GM21423 (cell line): ENCODE results near the gene FAM98B.
"Not testable (repeated sequence)": the region's sequence is repeated elsewhere in the genome, so short reads cannot be mapped to it uniquely, and the experiment has no call there.

Source experiments
- ATAC-seq: cut with Tn5 transposase; IDR thresholded peaks from one replicate; pipeline ENCODE4 v1.9.1; 2021; ENCODE audit warnings: mild to moderate bottlenecking, moderate library complexity; ENCODE audit not compliant: unreplicated experiment

FAM98B gene

DNA sequence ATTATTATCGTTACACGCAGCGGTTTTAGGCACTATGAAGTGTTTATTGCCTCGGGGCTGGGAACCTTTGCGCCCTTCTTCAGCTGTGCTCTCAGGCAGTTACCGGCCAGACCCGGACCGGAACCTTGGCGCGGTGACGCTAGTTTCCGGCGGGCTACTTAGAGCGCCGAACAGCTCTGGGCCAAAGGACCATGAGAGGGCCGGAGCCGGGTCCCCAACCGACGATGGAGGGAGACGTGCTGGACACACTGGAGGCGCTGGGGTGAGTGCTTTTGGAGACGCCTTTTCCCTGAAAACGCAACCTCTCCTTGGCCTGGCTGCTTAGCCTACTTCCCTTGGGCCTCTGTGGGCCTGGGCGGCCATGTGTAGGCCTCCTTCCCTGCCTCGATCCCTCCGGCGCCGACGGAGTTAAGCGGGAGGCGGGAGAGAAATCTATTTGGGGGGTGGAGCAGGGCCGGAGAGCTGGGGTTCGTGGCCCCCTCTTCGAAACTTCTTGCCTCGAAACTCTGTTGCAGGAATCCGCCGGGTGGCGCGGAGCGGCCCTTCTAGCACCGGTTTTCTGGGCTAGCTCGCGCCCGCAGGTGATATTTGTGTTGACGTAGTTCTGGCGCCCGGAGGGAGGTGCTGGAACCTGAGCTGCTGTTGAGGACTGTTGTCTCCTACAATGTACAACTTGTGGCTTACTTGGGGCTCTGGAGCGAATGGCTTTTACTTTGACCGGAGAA lies at the start of gene FAM98B:
Gene FAM98B (plus strand): TSS at position 157 of the 725 bp plus-strand sequence. CDS start 35 bp downstream, at position 192.
- peak; percentile 93 for ATAC-seq

DNA sequence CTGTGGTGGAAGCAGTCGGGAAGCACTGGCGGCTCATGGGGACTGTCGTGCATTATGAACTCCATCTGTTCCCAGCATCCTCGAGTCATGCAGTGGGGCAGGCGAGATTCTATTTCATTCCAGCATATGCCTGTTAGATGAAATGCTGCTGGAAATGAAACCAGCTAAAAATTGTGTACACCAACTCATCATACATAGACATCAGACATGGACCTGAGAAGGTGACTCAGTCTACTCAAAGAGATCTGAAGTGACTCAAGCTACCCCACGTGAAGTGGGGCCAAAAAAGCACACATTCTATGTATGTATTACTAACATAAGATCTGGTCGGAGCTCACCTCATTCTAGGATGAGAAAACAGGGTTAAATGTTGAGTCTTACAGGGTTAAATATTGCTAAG lies 47.5 kb upstream of the FAM98B start:
- ATAC-seq = no peak

DNA sequence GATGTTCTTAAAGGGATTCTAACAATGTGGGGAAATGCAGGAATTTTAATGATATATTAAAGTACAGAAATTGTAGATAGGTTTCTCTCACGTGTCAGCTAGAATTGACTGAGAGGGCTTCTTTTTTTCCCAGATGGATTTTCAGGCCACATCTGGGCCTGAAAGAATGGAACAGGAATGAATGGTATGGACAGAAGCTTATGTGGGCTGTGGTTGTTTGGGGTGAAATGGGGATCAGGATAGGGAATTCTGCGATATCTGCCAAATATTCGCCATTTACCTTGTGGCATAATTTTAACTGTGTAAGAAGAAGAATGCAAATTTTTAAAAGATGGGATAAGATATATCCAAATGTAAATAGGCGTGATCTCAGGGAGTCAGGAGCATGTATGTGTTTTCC lies 45.4 kb upstream of the FAM98B start:
- ATAC-seq = no peak

DNA sequence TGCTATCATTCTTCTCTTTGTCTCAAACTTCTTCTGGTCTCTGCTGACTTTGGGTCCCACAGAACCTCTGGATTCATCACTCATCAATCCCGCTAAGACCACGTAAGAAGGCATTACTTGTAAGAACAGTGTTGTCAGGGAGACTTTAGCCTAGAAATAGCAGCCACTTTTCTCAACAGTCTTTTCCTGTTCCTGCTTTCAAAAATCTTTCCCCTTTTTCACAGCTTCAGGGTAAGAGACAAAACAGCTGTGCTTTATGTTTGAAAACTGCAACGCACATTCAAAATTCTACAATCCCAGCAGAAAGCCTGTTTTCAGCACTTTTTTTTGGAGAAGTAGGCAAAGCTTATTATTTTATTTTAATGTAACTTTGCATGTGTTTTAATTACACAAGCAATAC lies 42.0 kb upstream of the FAM98B start:
- ATAC-seq = no peak

DNA sequence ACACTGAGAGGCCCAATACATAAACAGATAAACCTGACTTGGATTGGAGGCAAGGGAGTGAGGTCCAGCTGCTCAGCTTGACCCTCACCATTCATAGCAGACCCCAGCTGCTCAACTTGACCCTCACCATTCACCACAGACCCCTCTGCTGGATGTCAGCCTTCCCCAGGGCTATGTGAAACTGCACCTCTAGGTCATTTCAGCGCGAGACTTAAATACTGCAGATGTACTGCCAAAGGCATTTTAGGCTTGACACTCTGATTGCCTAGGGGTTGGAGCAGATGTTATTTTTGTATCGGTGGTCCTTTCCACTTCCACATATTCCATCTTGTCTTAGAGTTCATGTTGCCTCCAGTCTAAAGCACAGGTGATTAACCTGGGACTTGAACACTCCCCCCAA lies 41.5 kb upstream of the FAM98B start:
- ATAC-seq = no peak

DNA sequence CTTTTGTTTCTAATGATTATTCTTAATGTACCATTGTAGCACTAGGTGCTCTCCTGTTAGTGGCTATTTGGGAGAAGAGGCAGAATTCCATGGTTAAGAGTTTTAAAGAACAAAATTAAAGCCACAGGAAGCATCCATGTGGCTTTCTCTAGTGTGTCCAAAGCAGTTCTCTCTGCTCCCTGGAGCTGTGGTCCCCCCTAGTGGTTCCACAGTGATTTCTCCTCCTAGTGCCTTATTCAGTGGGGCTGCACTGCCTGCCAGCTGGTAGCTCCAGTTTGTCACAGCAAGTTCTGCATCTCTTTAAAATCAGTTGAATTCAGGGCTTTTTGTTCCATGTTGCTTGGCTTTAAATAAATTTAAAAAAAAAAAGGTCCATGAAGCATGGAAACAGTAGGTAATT lies 39.6 kb upstream of the FAM98B start:
- ATAC-seq = no peak

DNA sequence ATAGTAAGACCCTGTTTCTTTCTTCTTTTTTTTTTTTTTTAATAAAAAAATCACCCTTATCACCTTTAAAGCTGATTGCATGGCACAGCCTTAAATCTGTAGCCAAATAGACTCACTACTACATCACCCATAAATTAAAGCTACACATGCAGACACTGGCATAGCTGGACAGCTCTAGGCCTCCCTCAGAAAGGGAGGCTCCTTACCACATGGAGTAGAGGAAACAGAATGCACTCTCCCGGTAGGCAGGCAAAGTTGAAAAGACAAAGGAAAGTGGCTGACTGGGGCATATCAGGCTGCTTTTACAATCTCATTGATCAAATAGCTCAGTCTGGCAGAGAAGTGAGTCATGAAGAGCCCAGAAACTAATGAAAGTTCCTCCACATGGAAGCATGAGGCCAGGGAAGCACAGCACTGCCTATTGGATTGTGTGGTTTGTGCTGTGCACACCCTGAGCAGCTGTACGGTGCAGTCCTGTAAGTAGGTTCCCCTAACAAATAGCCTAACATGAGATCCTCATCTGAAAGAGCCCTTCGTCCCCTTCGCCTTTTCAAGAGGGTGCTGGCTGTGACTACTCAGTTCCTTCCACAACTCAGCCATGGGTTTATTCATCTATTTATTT lies 32.7 kb upstream of the FAM98B start:
- no peak for ATAC-seq

DNA sequence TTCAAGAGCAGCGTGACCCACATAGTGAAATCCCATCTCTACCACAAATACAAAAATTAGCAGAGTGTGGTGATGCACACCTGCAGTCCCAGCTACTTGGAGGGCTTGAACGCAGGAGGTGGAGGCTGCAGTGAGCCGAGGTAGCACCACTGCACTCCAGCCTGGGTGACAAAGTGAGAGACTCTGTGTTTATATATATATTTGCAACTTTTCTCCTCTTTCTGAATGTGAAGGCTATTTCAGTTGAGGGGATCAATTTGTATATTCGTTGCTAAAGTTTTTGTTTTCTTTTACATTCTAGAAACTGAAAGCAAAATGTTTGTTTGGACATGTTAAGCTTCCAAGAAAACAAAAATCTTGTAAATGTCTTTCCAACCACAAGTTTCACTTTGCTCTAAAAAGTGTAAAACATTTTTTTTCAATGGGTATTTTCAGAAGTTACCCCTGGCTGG lies 29.8 kb upstream of the FAM98B start:
- no peak for ATAC-seq

DNA sequence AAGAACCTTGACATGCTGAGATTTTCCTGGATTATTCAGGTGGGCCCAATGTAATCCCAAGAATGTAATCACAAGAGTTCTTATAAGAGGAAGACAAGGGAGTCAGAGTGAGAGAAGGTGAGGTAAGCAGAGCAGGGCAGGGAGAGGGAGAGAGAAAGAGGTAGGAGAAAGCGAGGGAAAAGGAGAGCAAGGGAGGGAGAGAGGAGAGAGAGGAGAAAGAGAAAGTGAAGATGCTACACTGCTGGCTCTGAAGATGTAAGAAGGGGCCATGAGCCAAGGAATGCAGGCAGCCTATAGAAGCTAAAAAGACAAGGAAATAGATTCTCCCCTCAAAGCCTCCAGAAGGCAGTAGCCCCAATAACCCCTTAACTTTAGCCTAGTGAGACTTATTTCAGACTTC lies 28.7 kb upstream of the FAM98B start:
- no peak for ATAC-seq

DNA sequence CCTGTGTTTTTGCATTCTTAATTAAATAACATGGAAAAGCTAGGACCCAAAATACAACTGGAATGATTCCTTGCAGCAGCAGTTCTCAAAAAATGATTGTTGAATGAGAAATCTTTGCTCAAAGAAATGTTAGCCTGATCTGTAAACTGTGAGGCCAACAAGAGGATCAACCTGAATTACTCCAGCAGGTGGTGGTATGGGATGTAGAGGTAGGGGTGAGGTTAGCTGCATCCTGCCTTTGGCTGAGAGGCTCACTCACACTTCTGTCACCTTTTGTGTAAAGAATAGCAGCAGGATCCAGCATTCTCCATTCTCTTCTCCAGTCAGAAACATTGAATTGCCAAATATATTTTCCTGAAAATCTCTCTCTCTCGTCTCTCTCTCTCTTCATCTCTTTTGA lies 26.5 kb upstream of the FAM98B start:
- no peak for ATAC-seq

DNA sequence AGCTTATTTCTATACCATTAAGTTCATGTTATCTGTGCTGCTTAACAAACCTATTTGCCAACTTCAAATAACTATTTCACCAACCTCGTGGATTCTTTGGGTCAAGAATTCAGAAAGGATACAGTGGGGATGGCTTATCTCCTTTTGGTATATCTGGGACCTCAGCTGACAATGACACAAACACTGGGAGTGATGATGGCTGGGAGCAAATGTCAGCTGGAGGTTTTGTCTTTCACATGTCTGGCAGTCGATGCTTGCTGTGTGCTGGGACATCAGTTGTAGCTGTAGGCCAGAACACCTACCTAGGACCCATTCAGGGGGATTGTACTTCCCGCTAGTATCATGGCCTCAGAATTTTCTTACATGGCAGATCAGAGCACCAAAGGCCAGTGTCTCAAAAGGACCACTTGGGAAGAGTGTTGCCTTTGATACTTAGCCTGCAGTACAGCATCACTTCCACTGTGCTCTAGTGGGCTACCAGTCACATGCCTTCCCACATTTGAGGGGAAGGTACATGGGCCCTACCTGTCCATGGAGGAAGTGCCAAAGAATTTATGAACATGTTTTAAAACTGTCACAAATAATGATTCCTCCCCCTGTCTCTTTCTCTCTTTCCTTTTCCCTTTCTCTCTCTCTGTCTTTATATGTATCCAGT lies 23.7 kb upstream of the FAM98B start:
- ATAC-seq = no peak

DNA sequence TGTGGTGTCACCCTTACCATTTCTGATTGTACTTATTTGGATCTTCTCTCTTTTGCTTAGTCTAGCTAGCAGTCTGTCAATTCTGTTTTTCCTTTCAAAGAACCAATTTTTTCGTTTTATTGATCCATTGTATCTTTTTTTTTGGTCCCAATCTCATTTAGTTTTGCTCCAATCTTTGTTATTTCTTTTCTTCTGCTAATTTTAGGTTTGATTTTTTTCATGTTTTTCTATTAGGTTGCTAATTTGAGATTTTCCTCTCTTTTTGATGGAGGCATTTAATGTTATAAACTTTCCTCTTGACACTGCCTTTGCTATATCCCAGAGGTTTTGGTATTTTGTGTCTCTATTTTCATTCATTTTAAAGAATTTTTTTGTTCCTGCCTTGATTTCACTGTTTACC lies 16.9 kb upstream of the FAM98B start:
- ATAC-seq = no peak

DNA sequence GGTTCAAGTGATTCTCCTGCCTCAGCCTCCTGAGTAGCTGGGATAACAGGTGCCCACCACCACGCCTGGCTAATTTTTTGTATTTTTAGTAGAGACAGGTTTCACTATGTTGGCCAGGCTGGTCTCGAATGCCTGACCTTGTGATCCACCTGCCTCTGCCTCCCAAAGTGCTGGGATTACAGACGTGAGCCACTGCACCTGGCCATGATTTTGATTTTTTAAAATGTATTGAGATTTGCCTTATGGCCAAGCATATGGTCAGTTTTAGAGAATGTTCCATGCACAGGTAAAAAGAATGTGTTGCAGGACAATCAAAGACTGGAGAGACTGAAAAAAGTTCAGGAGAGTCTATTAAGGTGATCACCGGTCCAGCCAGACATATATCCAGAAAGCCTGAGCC lies 16.3 kb upstream of the FAM98B start:
- not testable (repeated sequence) for ATAC-seq

DNA sequence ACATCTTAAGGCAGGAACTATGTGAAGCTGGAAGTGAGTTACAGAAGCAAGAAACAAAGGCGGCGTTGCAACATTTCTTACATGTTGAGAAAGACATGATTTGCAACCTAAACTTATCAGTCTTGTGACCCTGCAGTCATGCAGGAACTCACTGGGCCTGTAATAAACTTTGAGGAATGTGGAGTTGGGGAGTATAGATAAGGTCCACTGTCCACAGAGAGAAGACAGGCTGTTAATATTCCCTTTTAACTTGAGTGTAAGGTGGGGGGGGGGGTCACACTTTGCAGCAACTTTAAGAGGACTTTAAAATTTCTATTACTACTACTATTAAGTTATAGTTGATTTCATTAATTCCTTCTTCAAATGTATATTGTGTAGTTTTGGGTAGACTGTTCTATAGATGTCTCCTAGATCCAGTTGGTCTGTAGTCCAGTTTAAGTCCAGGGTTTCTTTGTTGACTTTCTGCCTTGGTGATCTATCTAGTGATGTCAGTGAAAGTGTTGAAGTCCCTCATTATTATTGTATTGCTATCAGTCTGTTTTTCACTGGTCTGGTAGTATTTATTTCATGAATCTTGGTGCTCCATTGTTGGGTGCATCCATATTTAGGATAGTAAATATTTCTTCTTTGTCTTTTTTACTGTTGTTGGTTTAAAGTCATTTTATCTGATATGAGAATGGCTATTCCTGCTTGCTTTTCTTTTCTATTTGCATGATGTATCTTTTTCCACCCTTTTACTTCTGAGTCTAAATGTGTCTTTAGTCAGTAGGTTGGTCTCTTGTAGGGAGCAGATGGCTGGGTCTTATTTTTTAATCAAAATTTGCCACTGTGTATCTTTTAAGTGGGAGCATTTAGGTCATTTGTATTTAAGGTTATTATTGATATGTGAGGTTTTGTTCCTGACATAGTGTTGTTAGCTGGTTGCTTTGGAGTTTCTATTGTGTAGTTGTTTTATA lies 15.6 kb upstream of the FAM98B start:
- ATAC-seq = no peak

DNA sequence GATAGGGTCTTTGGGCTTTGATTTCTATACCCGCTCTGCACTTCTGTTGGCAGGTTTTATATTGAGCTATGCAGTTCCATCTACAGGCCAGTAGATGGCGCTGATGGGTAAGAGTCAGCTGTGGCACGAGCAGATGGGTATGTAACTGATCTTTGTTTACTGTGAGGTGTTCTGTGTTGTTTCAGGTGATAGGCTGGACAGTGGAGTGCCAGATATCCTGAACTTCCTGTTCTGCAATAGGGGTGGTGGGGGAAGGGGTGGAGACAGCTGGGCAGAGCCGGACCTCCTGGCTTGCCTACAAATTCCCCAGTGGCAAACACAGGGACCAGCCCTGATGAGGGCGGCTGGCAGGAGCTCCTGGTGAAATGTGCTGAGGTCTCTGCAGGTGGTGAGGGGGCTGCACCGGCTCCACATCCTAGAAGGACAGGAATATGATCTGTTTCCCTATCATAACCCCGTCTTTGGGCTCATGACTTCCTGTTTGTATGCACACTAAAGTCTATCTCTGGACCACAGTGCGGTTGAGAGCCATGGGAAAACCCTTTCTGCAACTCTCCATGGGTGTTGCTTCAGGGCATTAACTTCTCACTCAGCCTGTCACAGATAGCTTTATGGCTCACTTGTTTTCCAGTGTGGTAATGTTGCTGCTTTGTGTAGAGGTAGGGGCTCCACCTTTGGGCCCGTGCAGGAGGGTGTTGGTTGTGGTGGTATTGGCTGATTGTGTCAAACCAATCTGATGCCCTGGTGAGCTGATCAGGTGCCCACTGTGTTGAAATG lies 13.4 kb upstream of the FAM98B start:
- ATAC-seq = peak; percentile 67

DNA sequence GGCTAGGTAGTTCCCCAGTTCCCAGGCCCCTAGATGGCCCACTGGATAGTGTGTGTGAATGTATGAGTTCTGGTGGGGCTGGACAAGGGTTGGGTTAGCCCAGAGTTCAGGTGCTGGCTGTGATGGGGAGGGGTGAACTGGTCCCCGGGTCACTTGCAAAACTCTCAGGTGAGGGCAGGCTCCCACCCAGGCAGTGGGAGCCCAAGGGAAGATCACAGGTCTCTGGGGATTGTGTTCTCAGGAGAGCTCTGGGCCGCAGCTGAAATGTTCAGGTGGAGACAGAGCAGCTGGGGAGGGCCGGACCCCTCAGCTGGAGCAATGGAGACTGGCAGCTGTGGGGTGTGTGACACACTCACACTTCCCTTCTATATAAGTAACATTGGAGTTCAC lies 12.8 kb upstream of the FAM98B start:
- ATAC-seq = no peak

DNA sequence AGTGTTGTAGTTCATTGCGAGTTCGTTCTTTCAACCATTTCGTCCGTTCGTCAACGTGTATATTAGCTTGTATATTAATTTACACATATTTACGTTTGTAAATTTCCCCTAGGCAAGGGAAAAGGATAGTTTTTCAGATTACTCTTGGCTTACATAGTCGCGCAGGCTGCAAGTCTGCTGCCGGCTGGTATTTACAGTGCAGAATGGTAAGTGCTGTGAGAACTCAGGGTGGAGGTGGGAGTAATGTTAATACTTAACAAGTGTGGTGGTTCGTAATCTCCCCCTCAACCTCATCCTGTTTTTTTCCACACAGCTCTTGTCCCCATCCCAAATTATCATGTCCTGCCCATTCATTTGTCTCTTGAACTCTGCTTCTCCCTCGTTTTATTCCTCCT lies 766 bp downstream of the FAM98B start:
- peak; percentile 22 for ATAC-seq

DNA sequence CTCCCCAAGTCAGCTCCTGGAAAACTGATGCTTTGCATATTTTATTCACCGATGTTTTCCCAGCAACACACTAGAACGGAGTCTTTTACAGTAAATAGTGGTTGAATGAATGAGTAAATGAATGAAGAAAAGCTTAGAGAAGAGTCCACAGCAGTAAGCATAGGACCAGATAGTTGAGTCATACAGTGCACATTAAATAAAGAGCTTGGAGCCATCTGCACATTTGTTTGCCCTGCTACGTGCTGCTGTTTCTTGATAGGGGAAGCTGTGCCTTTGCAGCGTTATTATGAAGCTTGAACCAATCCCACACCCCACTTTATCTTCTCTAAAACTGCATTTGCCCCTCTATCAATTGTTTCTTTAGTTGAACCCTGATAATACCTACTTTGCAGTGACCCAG lies 1.2 kb downstream of the FAM98B start:
- ATAC-seq = no peak

DNA sequence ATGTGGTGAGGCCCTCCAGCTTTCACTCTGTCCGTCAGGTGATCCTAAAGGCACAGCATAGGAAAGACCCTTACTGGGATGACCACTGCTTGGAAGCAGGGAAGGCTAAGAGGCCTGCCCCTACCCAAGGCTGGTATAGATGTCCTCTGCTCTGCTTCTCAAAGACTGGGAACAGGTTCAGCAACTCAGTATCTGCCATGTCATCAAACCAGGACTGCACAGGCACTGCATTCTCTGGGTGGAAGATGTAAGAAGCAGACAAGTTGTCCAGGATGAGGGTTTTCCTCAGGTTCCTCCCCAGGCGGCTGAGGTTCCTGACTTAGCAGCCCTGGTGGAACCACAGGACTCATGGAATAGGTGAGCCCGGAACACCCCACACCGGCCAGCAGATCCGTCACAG lies 4.7 kb downstream of the FAM98B start:
- no peak for ATAC-seq

DNA sequence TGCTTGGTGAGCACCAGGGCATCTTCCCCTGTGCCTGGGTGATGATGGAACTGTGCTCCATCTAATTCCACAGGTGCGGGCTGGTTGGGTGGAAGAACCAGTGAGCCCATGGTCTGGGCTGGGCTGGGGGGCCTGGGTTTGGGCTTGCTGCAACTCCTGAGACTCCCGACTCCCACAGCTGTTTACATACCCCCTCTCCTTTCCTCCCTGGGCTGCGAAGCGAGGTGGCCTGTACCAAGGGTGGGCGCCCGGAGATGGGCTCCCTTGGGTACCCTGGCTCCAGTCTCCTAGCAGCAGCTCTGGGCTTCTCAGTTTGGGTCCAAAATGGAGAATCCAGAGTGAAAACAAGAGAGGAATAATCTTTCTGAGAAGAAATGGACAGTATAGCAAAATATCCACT lies 5.6 kb downstream of the FAM98B start:
- no peak for ATAC-seq
